ENCODE results near the gene LDLRAD4. TPM values are rescaled to one million over a fixed set of nuclear protein-coding genes. Genes with fewer than 3 reads are reported as not detected.

Gene LDLRAD4
- total and polyA plus RNA-seq, 2 donors (not counting 1 experiment from before 2014, with no cell fraction given) = 13.9 to 35.7 TPM

DNA sequence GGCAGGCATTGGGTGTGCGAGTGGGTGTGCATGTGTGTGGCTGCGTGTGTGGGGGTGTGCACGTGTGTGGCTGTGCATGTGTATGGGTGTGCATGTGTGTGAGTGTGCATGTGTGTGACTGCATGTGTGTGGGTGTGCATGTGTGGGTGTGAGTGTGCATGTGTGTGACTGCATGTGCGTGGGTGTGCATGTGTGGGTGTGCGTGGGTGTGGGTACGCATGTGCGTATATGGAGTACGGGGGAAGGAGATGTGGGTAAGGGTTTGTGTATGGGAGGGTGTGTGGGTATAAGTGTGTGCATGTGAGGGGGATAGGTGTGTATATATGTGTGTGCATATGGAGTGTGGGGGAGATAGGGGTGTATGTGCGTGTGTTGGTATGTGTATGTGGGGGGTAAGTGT is 371.4 kb downstream of the LDLRAD4 start:
- H3K27me3 Mint-ChIP-seq = no peaks in the 10 kb centered on the region
- DNase-seq (no peak), ATAC-seq (ENCODE audit: low read depth) (no peak)
- 87% methylated on average over 9 of the region's 9 CpGs for WGBS (ENCODE audit: insufficient coverage)
- TF ChIP-seq EZH2 (IDR thresholded peaks at IDR 0.05; ENCODE audit: borderline replicate concordance, insufficient read depth, low read depth, low read length, poor library complexity, severe bottlenecking) = no peak
- TF ChIP-seq, protein P1, sequence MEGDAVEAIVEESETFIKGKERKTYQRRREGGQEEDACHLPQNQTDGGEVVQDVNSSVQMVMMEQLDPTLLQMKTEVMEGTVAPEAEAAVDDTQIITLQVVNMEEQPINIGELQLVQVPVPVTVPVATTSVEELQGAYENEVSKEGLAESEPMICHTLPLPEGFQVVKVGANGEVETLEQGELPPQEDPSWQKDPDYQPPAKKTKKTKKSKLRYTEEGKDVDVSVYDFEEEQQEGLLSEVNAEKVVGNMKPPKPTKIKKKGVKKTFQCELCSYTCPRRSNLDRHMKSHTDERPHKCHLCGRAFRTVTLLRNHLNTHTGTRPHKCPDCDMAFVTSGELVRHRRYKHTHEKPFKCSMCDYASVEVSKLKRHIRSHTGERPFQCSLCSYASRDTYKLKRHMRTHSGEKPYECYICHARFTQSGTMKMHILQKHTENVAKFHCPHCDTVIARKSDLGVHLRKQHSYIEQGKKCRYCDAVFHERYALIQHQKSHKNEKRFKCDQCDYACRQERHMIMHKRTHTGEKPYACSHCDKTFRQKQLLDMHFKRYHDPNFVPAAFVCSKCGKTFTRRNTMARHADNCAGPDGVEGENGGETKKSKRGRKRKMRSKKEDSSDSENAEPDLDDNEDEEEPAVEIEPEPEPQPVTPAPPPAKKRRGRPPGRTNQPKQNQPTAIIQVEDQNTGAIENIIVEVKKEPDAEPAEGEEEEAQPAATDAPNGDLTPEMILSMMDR (IDR thresholded peaks at IDR 0.05) = no peak
- H3K9me3 Mint-ChIP-seq (ENCODE audit: insufficient read depth) = no peaks in the 10 kb centered on the region
- peaks cover 37% of the 10 kb centered on the region for H3K4me1 Mint-ChIP-seq
- H3K4me3 ChIP-seq (ENCODE audit: control extremely low read depth in 1 of 5, extremely low read depth in 1 of 5, insufficient read depth in 1 of 5, low read depth in 2 of 5, low read length in 4 of 5) = no peak overlapping the region
- H3K27ac Mint-ChIP-seq = no peak overlapping the region
- peaks cover 26% of the 10 kb centered on the region for H3K79me2 ChIP-seq (ENCODE audit: control insufficient read depth, insufficient read depth, low read length)
- no peak overlapping the region for H2AFZ ChIP-seq (ENCODE audit: insufficient read depth, low read depth, low read length, poor library complexity, severe bottlenecking)
- intact Hi-C loops (cut with micrococcal nuclease) = no loop called here
- ChIA-PET CTCF (interaction anchor here (1.5 kb wide), 1 partner anchor 8 kb away, joined by 4 read pairs; no protein-coding TSS in a partner anchor), POLR2A (no interaction called here)
- no peaks in the 10 kb centered on the region for H3K27me3 ChIP-seq (replicated peaks in 1 of 4; ENCODE audit: control extremely low read depth in 1 of 4, control insufficient read depth in 3 of 4, insufficient read depth in 4 of 4, low read length in 3 of 4)
- H3K36me3 ChIP-seq (replicated peaks in 1 of 2; ENCODE audit: control extremely low read depth in 1 of 2, control insufficient read depth in 1 of 2, extremely low read depth in 1 of 2, insufficient read depth in 2 of 2, low read length in 1 of 2) = no peaks in the 10 kb centered on the region
- H3K9ac ChIP-seq (ENCODE audit: low read length) = no peak overlapping the region
- no peak overlapping the region for H3K4me2 ChIP-seq (replicated peaks; ENCODE audit: low read depth, low read length, poor library complexity, severe bottlenecking)
- H3K4me3 Mint-ChIP-seq = no peak overlapping the region
- H3K4me1 ChIP-seq (ENCODE audit: control insufficient read depth in 2 of 2, insufficient read depth in 2 of 2, low read length in 2 of 2) = peaks cover 23 to 24% of the 10 kb centered on the region in 2 donors
- no peaks in the 10 kb centered on the region for H3K9me3 ChIP-seq (ENCODE audit: control extremely low read depth in 1 of 3, control insufficient read depth in 2 of 3, insufficient read depth in 1 of 3, low read length in 2 of 3)
- no peak overlapping the region for H3K27ac ChIP-seq (ENCODE audit: low read length in 2 of 2)
- no peaks in the 10 kb centered on the region for H4K20me1 ChIP-seq (ENCODE audit: control insufficient read depth, insufficient read depth, low read length, poor library complexity, severe bottlenecking)

DNA sequence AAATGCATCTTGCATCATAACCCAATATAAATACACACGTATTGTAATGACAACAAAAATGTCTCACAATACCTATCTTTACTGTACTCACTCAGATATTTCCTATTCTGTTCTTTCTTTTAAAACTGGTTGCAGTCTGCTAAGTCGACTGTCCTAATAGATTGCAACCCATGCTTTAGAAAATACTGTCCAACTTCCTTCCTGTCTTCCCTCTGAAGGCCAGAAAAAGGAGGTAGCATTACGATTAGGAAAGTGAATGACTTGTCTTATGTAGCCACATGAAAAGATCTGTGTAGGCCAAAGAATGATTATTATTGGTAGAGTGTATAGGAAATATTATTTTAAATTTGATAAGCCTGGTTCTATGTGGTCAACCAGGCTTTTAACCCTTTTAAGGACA is 373.7 kb downstream of the LDLRAD4 start:
- Histone ChIP-seq H3K79me2 (ENCODE audit: control insufficient read depth, insufficient read depth, low read length) (peaks cover 28% of the 10 kb centered on the region), H2AFZ (ENCODE audit: insufficient read depth, low read depth, low read length, poor library complexity, severe bottlenecking) (no peak overlapping the region), H3K4me1 (ENCODE audit: control insufficient read depth in 2 of 2, insufficient read depth in 2 of 2, low read length in 2 of 2) (peaks cover under 1 to 1% of the 10 kb centered on the region in 2 donors), H3K4me3 (ENCODE audit: control extremely low read depth in 1 of 5, extremely low read depth in 1 of 5, insufficient read depth in 1 of 5, low read depth in 2 of 5, low read length in 4 of 5) (no peak overlapping the region), H3K9ac (ENCODE audit: low read length) (no peak overlapping the region), H3K9me3 (ENCODE audit: control extremely low read depth in 1 of 3, control insufficient read depth in 2 of 3, insufficient read depth in 1 of 3, low read length in 2 of 3) (peaks cover 0 to 17% (median 0%) of the 10 kb centered on the region in 3 donors), H3K27me3 (replicated peaks in 1 of 4; ENCODE audit: control extremely low read depth in 1 of 4, control insufficient read depth in 3 of 4, insufficient read depth in 4 of 4, low read length in 3 of 4) (no peaks in the 10 kb centered on the region), H3K36me3 (replicated peaks in 1 of 2; ENCODE audit: control extremely low read depth in 1 of 2, control insufficient read depth in 1 of 2, extremely low read depth in 1 of 2, insufficient read depth in 2 of 2, low read length in 1 of 2) (no peaks in the 10 kb centered on the region), H3K27ac (ENCODE audit: low read length in 2 of 2) (no peak overlapping the region), H4K20me1 (ENCODE audit: control insufficient read depth, insufficient read depth, low read length, poor library complexity, severe bottlenecking) (no peaks in the 10 kb centered on the region), H3K4me2 (replicated peaks; ENCODE audit: low read depth, low read length, poor library complexity, severe bottlenecking) (no peak overlapping the region)
- POLR2A ChIA-PET = no interaction called here
- ATAC-seq (ENCODE audit: low read depth) (no peak), DNase-seq (no peak)
- no peak overlapping the region for H3K27ac Mint-ChIP-seq
- TF ChIP-seq EZH2 (IDR thresholded peaks at IDR 0.05; ENCODE audit: borderline replicate concordance, insufficient read depth, low read depth, low read length, poor library complexity, severe bottlenecking) = no peak
- TF ChIP-seq, protein P1 (IDR thresholded peaks at IDR 0.05) = no peak
- peaks cover 18% of the 10 kb centered on the region for H3K4me1 Mint-ChIP-seq
- CTCF ChIA-PET = no interaction called here
- intact Hi-C loops (cut with micrococcal nuclease) = no loop called here
- peaks cover 11% of the 10 kb centered on the region for H3K9me3 Mint-ChIP-seq (ENCODE audit: insufficient read depth)
- 71% methylated on average over 1 of the region's 3 CpGs for WGBS (ENCODE audit: insufficient coverage)
- no peaks in the 10 kb centered on the region for H3K27me3 Mint-ChIP-seq
- H3K4me3 Mint-ChIP-seq = no peak overlapping the region
